NCI-H1436 treated with DMSO at 0.1 percent for 48 hours (cell line): ENCODE results near the gene DLGAP1.

Experiments
- DNase-seq: peaks from one replicate; lab custom pipeline; 2025; lab: John Stamatoyannopoulos, UW

The DLGAP1 gene

DNA sequence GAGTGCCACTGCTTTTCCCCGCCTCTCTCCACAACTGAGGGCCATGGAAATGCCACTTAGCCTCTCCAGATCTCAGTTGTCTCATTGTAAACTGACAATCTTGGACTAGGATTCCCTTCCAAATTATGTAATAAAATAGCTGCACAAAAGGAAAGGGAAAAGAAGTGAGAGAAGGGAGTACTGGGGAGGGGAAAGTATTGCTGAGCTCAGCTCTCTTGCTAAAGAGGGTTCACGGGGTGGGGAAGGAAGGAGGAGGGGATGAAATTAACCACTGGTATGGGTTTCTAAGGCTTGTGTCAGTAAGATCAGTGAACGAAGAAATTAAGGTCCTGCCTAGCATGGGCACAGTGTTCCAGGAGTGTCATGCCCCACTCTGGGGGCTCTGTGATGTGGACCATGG, 587.9 kb downstream of the DLGAP1 start:
- DNase-seq, result no peak

DNA sequence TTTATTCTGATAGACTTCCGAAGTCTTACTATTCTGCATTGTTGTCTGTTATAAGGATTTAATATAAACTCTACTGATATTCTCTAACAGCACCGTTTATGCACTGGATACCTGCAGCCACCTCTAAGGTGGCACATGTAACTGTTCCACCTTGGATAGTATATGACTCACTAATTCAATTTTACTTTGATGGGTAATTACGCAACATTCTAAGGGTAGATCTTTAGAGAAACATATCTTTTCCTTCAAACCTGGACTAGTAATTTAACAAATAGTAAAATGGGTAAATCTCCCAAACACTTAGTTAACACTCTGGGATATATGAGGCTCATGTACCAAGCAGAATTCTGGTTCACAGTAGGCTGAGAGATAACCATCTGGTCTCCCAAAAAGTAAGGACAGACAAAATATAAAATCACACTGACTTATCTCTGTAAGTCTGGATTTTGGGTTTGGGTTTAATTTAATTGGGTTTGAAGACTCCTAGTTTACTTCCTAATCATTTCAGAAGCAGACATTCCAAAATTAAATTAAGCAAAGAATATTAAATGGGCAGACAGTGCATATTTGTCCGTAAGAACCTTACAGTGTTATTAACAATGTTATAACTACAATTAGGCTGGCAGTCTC, 590.3 kb downstream of the DLGAP1 start:
- DNase-seq, result no peak

DNA sequence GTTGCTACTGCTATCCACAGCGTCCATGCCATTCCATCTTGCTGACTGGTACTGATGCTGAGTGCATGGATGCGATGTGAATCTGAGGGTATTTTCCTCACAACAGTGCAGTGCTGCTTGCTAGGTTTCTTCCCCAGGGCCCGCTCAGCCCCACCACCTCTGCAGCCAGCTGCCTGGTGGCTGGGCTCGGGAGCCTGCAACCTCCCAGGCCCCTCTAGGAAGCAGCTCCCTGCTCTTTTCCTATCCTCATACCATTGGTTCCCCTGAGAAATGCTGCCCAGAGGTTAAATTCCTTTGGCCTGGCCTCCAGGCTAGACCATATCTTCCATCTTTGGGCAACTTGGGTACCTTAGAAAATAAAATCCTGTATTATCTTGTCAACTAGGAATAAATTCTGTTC, 591.5 kb downstream of the DLGAP1 start:
- no peak for DNase-seq

DNA sequence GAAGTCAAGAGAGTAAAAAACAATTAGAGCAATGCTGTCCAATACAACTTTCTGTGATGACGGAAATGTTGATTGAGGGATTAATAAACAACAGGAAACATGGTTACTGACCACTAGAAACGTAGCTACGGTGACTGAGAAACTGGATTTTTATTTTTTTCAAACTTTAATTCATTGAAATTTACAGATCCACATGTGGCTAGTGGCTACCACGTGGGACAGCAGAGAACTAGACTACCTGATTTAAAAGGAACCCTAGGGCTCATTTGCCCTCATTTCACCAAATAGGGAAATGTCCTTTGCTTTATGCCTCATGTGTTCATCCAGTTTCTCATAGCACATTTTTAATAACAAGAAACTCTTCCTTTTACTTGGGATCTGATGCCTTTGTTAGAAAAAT, 592.1 kb downstream of the DLGAP1 start:
- no peak for DNase-seq

DNA sequence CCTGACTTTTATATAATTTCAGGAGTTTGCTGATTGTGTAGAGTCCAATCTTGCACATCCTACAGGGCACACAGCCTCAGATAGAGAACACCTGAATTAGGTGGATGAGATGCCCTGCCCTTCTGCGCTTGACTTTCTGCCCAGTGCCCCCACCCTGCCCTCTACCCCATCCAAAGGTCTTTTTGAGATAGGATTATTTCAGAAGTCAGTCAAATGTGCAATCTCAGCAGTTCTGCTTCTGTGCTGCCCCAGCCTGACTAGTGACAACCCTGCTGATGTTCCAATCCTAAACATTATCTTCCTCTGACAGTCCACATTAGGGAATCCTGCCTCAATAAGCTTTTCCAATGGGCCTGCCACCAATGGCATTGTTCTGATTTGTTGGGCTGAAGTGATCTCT, 593.6 kb downstream of the DLGAP1 start:
- DNase-seq, result no peak

DNA sequence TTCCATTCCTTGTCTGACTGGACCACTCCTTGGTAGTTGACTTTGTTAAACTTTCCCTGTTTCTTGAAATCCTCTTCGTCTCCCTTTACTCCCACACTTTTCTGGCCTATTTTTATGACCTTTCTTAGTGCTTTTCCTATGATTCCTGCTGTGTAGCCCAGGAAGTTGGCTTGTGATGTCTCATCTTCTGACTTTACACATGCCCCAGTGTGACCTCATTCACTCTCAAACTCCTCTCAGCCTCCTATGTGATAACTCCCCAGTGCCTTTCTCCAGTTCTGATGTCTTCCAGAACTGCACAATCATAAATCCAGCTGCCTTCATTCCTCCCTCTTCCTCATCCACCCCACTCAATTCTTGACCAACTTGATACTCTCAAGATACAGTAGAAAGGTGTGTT, 597.6 kb downstream of the DLGAP1 start:
- DNase-seq, result no peak

DNA sequence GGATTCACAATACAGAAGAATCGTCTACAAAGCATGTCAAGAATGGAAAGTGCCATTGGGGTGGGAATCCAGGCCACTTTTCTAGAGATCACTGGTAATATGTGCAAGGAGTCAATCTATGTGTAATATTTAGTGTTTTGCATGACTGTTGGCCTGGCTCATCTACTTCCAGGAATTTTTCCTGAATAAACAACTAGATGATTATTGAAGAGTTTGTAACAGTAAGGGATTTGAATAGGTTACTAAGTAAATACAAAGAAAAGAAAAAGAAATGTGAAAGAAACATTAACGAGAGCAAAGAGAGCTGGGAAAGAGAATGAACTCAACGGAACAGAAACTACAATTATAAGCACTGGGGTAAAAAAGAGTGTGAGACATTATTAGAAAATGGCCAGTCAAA, 599.1 kb downstream of the DLGAP1 start:
- DNase-seq, result no peak

DNA sequence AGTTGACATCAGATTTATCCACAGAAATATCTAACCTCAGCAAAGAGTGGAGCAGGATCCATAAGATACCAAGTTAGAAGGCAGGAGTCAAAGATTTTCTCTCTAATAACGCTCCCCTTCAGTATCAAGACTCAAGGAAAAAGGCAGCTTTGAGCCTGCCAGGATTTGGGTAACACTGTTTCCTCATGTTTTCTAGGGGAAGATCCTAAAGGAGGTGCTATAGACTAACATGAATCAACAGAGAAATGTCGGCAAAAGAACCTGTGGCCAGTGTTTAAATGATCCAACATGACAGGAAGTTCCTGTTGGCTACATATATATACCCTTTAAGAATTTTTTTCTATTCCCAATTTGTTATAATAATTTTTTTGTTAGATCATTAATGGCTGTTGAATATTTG, 602.8 kb downstream of the DLGAP1 start:
- no peak for DNase-seq

DNA sequence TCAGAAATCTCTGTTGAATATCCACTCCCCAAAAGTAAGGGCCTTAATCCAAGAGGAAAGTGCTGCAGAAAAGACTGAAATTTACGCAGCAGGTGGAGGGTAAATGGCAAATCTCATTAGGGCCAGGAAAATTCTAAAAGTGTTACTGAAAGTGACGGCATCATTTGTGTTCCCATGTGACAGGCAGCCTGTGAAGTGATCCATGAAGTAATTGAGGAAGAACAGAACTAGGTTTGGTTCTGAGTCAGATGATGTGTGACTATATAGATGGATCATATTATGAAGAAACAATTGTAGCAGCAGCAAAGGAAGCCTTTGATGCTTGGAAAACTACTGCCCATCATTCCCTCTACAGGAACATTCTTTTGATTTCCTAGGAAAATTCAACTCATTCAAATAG, 603.9 kb downstream of the DLGAP1 start:
- no peak for DNase-seq

DNA sequence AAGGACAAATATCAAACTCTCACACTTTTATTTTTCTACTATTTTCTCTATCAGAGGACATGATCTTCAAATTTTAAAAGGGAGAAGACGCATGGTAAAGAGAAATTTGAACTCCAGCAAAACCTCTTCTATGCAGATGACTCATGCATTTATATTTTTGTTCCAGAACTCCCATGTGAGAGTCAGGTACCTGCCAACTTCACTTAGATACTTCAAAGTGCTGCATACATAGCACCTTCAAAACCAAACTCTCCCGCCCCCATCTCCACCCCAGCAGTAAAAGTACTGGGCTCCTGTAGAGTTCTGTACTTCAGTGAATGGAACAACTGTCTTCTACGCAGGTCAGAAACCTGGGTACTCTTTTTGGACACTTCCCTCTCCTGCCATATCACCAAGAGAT, 606.8 kb downstream of the DLGAP1 start:
- DNase-seq, result no peak

DNA sequence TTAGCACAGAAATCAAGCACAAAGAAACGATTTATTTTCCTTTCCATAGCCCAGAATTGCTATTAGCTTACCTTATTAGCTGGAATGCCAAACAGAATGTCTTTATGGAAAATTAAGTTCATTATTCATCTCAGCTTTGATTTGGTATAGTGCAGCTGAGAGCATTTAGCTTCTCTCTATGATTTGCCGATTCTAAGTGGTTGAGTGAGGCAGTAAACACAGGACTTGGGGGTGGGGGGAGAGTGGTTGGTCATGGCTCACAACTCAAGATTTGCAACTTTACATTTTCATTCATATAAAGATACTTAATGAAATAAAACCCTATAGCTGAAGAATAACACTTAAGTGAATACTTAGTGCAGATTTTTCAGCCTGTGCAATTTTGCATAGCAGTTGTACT, 609.9 kb downstream of the DLGAP1 start:
- no peak for DNase-seq

DNA sequence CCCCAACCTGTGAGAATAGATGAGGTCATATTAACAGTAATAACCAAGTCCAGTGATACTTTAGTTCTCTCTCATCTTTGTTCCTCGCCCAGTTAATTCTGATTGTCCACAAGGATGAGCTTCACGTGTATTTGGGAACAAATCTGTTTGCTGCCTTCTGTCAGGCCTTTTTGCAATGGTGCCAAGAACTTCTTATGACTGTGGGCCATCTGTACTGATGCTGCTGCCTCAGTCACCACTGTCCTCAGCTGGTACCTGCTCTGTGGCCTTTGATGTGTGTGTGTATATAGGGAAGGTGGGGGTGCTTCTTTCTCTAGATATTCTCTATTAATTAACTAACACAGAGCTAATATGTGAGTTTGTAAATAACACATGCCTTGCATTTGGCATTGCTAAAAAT, 612.3 kb downstream of the DLGAP1 start:
- DNase-seq, result no peak

DNA sequence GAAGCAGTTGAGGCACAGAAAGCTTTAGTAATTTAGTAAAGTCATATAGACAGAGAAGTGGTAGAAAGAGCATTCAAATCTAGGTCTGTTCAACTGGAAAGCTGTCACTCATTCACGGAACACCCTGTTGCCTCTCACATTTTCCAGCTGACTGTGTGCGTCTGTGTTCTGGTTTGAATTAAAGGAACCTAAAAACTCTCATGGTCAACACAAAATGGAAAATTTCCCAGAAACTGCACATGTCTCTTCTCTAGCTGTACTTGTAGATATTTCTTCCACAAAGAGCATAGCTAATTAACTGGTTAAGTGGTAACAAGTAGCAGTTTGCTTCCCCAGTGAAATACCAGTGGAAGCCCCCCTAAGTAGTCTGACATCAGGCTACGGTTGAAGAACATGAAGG, 614.3 kb downstream of the DLGAP1 start:
- DNase-seq, result no peak

DNA sequence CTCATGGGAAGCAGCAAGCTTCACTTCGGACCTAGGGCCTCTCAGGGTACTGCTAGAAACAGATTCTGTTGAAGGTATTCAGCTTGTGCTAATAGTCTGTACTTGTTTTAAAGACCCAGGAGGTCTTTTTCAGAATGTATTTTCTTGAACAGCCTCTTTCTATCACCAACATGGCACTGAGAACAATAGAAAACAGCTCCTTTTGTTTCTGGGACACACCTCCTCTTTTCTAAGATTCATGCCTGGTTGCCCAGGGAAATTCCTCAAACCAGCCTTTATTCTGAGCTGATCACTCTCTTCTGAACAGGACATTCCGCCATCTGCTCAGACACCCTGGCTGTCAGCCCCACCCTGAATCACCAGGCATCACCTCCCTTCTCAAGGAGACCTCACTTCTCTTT, 615.5 kb downstream of the DLGAP1 start:
- DNase-seq, result no peak

DNA sequence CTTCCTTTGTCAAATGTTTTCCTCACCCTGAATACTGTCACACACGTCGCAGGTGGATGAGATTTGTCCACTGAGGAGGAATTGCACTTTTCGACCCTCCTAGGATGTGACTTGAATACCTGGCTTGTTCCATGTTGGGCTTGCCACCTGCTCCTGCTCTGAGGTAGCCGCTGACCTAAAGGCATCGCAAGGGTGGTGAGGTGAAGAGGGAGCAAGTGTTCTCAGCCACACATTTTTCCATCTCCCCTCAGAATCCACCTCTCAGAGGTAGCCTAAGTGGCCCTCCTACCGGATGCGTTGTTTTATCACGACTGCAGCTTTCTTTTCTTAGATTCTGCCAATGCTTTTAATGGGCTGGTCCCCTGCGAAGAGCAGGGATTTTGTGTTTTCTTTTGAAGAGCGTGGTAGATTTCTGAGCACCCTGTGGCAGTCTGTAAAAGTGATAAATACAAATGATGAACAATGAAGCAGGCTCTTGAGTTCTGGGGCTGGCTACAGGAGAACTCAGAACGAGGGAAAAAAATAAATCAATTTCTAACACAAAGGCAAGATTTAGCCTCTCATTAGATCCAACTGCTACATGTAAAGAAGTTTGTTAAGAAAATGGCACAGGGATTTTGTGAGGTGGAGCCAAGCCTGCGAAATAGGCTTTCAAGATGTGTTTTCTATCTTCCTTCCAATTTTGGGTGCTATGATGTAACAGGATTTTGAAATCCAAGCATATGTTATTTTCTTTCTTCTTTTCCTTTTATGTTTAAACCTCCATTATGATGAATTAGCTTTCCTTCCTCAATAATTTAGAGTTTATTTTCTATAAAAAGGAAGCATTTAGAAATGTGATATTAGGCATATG, 618.4 kb downstream of the DLGAP1 start:
- no peak for DNase-seq

DNA sequence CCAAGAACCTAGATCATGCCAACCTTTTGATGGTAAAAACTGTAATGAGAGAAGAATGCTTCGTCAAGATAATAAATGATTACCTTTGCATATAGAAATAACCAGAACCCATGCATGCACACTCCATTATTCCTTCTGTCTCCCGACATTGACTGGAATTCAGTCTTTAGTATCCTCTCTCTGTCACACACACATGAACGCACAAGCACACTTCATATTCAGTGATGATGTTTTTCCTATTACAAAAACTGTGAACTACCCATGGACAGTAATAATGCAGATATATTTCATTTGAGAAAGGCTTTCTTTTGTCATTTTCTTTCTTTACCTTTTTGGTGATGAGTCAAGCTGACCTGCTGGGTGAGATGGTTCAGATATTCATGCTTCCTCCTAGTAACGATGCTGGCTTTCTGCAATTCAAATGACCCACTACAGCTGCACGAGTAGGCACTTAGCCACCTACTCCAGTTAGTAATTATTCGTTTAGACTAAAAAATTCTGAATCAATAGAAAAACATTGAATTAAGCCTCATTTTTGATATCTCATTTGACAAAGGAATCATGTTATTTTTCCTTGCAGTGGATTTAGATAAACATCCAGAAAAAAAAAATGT, 623.0 kb downstream of the DLGAP1 start:
- DNase-seq, result no peak

DNA sequence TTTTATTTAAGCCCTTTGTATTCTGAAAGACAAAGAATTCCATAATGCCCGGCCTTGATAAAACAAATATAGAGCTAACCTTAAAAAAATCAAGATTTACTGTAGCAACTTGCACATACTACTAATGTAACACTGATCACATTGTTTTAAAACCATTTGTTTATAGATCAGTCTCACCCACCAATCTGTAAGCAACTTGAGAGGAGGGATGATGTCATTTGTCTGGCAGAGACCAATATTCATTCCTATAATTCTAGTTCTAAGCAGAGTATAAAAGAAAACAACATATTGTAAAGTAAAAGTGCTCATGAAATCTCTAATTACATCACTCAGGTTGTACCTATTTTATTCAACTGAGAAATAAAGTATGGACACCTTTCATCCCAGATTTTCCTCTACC, 624.5 kb downstream of the DLGAP1 start:
- no peak for DNase-seq

DNA sequence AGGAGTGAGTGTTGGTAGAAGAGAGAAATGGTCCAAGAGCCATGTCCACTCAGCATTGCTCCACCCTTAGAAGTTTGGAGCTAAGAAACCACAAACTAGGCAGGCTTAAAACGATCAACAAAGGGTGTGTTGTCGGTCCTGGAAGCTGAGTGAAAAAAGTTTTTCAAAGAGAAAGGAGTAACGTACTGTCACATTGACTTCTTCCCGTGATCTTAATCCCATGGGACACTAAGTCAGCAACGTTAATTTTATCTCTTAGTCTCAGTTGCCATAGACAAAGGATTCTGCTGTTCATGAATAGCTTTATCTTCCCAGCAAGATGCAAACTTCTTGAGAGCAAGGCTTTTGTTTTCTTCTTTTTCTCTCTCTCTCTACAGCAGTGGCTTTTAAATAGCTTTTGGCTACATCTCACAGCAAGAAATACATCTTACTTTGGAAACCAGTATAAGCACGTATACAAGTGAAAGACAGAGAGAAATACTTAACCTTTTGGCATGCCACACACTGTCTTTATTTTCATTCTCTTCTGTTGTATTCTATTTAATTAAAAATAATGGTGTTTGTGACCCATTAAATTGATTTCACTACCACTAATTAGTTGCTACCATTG, 627.8 kb downstream of the DLGAP1 start:
- DNase-seq, result no peak

DNA sequence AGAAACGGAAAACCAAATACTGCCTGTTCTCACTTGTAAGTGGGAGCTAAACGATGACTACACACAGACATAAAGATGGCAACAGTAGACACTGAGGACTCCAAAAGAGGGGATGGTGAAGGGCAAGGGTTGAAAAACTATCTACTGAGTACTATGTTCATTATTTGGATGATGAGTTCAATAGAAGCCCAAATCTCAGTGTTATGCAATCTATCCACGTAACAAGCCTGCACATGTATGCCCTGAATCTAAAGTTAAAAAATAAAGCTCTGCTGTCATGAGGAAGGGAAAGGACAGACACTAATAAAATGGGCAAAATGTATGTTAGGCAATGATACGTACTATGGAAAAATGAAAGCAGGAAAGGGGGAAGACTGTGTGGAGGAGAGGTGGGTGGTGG, 629.1 kb downstream of the DLGAP1 start:
- no peak for DNase-seq

DNA sequence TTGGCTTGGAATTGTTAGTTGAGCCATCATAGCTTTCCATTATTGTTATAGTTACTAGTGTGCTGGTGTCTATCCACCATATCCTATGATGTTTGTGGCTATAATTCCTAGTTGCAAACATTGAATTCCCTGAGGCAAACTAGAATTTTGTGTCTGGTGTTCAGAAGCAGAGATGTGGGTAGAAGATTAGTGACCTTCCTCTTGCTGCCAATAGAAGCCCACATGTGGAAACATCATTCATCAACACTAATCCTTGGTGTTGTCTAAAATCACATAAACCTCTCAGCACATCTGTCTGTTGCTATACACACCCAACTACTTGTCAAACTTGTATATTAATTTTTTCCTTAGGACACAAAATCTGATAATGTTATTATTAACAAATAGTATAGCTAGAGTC, 631.0 kb downstream of the DLGAP1 start:
- DNase-seq, result no peak

DNA sequence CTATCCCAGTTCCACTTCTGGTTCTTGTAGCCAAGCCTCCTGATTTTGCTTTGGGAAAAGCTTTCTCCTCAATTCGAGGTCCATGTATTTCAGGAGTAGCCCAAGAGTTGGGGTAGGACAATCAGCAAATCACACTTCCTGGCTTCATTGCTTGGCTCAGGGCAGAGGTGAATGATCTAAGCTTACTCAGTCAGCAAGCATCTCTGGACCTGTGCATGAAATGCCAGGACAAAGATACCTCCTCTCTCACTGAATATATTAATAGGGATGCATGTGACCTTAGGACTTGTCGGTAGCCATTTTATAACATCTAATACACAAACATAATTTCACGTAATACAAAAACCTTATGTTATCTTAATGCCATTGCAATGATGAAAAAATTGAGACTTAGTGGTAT, 632.0 kb downstream of the DLGAP1 start:
- DNase-seq, result no peak

DNA sequence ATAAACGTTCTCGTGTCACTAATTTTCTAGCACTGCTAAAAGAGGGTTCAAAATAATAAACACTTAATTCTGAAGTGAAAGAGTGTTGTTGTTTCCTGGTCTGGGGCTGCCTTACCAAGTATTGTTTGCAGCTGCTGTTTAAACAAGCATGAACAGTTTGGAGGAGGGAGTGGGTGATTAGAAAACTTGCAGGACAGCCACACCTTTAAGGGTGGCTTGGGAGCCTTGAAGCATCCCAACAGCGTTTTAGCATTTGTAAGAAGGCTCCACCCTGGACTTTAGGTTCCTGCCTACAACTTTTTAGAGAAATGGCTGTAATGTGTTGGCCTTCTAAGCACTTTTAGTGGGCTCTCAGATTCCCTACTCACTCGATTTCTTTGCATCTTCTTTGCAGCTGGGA, 633.6 kb downstream of the DLGAP1 start:
- DNase-seq, result no peak

DNA sequence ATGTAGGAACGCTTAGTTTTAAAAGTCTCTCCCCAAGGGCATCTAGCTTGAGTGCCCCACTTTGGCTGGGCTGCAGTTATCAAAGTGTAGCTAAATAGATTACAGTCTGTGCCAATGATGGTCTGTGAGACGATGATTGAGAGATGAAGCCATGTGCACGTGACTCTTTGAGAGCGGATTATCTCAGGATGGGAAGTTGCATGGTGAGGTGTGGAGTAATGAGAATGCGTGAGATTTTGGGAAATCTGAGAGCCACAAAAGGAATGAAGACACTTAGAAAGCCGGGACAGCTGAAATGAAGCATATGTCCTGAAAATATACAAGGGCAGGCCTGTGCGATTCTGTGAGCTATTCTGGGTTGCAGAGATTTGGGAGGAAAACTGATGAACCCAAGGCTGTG, 635.1 kb downstream of the DLGAP1 start:
- no peak for DNase-seq
